Uterus (tissue), 4 donors: Measurements from ENCODE around the gene STIM2. TPM values are rescaled to one million over a fixed set of nuclear protein-coding genes. Genes with fewer than 3 reads are reported as not detected.

Source experiments
- DNase-seq, 2 donors: peaks; one replicate each; pipeline ENCODE4 v3.0.0-alpha.2; 2019 to 2020
- H3K27ac ChIP-seq, 2 donors: fragments of 200-600 bp; sonication (generic); 1 replicate in 1 of 2; 2 replicates in 1 of 2; pipeline ENCODE4 v1.5.1; 2016 to 2018
- H3K27me3 ChIP-seq, 2 donors: fragments of 200-600 bp; sonication (generic); one replicate each; pipeline ENCODE4 v1.5.1; 2018 to 2019; ENCODE audit warnings: control low read depth in 1 of 2
- H3K36me3 ChIP-seq, 2 donors: fragments of 200-600 bp; sonication (generic); one replicate each; pipeline ENCODE4 v1.5.1; 2019; ENCODE audit warnings: control low read depth in 1 of 2
- H3K4me1 ChIP-seq, 2 donors: fragments of 200-600 bp; sonication (generic); one replicate each; pipeline ENCODE4 v1.5.1; 2018 to 2019; ENCODE audit warnings: control low read depth in 1 of 2
- H3K4me3 ChIP-seq, 2 donors: fragments of 200-600 bp; sonication (generic); 1 replicate in 1 of 2; 2 replicates in 1 of 2; pipeline ENCODE4 v1.5.1; 2018 to 2019; ENCODE audit warnings: mild to moderate bottlenecking in 1 of 2
- H3K9me3 ChIP-seq, 2 donors: fragments of 200-600 bp; sonication (generic); one replicate each; pipeline ENCODE4 v1.5.1; 2019; ENCODE audit warnings: control low read depth in 1 of 2
- CTCF ChIP-seq, 4 experiments: fragments of 200-600 bp in 2 of 4; fragments of 450-650 bp in 2 of 4; sonication (generic) in 2 of 4; IDR thresholded peaks; one replicate each; pipeline ENCODE4 v1.5.1; 2016 to 2019; ENCODE audit warnings: antibody characterized with exemption in 4 of 4, mild to moderate bottlenecking in 2 of 4, moderate library complexity in 1 of 4
- POLR2A ChIP-seq, 2 donors: fragments of 450-650 bp; IDR thresholded peaks; one replicate each; pipeline ENCODE4 v1.6.1; 2016; ENCODE audit warnings: antibody characterized with exemption in 2 of 2, mild to moderate bottlenecking in 1 of 2, moderate library complexity in 1 of 2
- intact Hi-C: fragments of 100-400 bp; cut with DNase I; formaldehyde crosslinking; loops from one replicate; pipeline ENCODE4 v1.15.1; 2023; ENCODE audit warnings: low total_unique reads
- total RNA-seq, 4 donors: library from RNA; depleted of rRNA in 3 of 4; stranded (reverse); fragments of >200 nt in 3 of 4; gene quantifications; one replicate each; pipeline versions ENCODE4 v1.1.0 to v1.2.4, GENCODE V29; 2014 to 2023
- donor health status: DM: yes; HTN: yes; CAD: no.

STIM2 gene
- total RNA-seq, 4 donors from 2014 or later: 27.9 to 38.2 (median 29.4) TPM

DNA sequence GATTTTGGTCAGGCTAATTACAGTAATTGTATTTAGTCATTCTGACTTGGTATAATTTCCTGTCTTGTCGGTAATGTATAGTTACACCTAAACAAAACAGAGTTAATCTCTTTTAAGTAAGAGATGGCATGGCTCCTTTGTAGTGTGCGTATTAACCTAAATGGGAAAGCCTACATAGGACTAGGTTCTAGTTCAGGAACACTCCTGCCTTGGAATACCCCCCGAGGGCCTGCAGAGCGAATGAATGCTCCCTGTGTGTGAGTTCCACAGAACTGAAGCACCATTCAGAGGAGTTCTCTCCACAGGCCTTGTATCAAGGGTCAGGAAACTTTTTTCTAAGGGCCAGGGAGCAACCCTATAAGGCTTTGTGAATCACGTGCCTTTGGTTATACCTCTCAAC, 44.9 kb upstream of the STIM2 start:
- TF ChIP-seq POLR2A (IDR thresholded peaks at IDR 0.05) (no peak), CTCF (IDR thresholded peaks at IDR 0.05) (no peak)
- Histone ChIP-seq H3K4me3 (no peak overlapping the region), H3K4me1 (no peaks in the 10 kb centered on the region), H3K27me3 (no peaks in the 10 kb centered on the region), H3K9me3 (no peaks in the 10 kb centered on the region), H3K27ac (no peak overlapping the region), H3K36me3 (no peaks in the 10 kb centered on the region)
- intact Hi-C loops: no loop called here
- no peak for DNase-seq

DNA sequence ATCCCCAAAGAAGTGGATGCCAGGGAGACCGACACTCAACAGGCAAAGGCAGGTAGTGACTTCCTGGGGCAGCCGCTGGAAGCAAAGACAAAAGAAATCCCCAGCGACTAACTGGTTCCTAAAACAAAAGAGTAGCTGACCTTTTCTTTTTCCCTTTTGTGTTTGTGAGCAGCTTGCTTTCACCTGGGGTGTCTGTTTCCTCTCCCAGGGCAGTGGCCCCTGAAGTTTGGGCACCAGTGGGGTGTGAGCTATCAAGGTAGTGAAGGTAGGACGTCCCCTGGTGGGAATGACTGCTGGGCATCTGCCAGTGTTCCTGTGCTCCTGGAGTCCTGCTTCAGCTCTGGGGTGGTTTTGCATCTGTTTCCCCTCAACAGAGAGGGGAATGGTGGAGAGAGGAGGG, 41.6 kb upstream of the STIM2 start:
- Histone ChIP-seq H3K4me3 (no peak overlapping the region), H3K36me3 (no peaks in the 10 kb centered on the region), H3K27me3 (no peaks in the 10 kb centered on the region), H3K9me3 (no peaks in the 10 kb centered on the region), H3K4me1 (no peaks in the 10 kb centered on the region), H3K27ac (no peak overlapping the region)
- intact Hi-C loops: no loop called here
- no peak for TF ChIP-seq POLR2A (IDR thresholded peaks at IDR 0.05)
- no peak for TF ChIP-seq CTCF (IDR thresholded peaks at IDR 0.05)
- no peak for DNase-seq

DNA sequence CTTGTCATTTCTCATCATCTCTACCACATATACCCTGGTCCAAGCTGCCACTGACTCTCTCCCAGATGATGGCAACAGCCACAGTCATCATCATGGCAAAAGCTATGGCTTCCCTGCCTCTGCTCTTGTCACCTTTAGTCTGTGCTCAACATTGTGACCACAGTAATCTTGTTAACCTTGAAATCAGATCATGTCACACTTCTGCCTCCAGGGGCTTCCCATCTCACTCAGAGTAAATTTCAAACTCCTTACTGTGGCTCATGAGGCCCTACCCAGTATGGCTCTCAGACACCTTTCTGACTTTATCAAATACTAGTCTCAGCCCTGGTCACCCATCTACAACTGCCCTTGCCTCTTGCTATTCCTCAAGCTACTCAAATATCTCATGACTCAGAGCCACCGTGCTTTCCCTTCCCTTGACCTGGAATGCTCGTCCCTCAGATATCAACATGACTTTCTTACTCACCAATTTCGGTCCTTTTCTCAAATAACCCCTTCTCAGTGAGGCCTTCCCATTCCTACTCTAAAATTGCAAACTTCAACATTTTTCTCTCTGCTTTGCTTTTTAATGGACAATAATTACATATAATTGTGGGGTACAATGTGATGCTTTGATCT, 41.1 kb upstream of the STIM2 start:
- no peak for DNase-seq
- no peak for TF ChIP-seq CTCF (IDR thresholded peaks at IDR 0.05)
- intact Hi-C loops: no loop called here
- H3K4me3 ChIP-seq: no peak overlapping the region
- no peaks in the 10 kb centered on the region for H3K9me3 ChIP-seq
- no peak overlapping the region for H3K27ac ChIP-seq
- no peaks in the 10 kb centered on the region for H3K36me3 ChIP-seq
- no peaks in the 10 kb centered on the region for H3K4me1 ChIP-seq
- H3K27me3 ChIP-seq: no peaks in the 10 kb centered on the region

DNA sequence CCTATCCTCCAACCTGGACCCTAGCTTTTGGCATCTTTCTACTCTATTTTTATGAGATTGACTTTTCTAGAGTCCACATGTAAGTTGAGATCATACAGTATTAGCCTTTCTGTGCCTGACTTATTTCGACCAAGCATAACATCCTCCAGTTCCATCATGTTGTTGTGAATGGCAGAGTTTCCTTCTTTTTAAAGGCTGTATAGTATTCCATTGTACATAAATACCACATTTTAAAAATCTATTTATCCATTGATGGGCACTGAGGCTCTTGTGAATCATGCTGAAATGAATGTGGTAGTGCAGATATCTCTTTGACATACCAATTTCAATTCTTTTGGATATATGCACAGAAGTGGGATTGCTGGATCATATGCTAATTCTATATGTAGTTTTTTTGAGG, 40.3 kb upstream of the STIM2 start:
- TF ChIP-seq POLR2A (IDR thresholded peaks at IDR 0.05): no peak
- TF ChIP-seq CTCF (IDR thresholded peaks at IDR 0.05): no peak
- intact Hi-C loops: no loop called here
- H3K27me3 ChIP-seq: no peaks in the 10 kb centered on the region

DNA sequence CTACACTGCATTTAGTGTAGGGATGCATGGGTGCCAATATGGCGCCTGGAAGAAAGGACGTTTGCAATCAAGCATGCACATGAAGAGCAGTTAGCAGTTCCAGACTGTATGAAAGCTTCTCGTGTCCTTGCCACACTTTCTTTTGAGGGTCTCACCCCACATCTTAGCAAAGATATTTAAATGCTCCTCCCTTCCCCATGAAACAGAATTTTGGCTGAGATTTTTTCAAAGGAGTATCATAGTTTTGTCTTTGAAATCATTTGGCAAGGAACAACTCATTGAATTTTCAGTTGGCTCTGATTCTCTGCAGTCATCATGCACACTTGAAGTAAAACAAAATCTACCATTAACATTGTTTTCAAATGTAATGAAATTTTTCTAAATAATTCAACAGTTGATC, 39.6 kb upstream of the STIM2 start:
- Histone ChIP-seq H3K27ac (no peak overlapping the region), H3K9me3 (no peaks in the 10 kb centered on the region), H3K27me3 (no peaks in the 10 kb centered on the region), H3K36me3 (no peaks in the 10 kb centered on the region), H3K4me1 (no peaks in the 10 kb centered on the region), H3K4me3 (no peak overlapping the region)
- no peak for TF ChIP-seq POLR2A (IDR thresholded peaks at IDR 0.05)
- no peak for TF ChIP-seq CTCF (IDR thresholded peaks at IDR 0.05)
- no peak for DNase-seq
- intact Hi-C loops: no loop called here

More for the DNA sequence above, 40.3 kb upstream of the STIM2 start:
- DNase-seq: no peak
- no peaks in the 10 kb centered on the region for H3K4me1 ChIP-seq
- H3K9me3 ChIP-seq: no peaks in the 10 kb centered on the region
- no peak overlapping the region for H3K4me3 ChIP-seq
- no peaks in the 10 kb centered on the region for H3K36me3 ChIP-seq
- H3K27ac ChIP-seq: no peak overlapping the region
